SJCRH30 (cell line): ENCODE measurements around the gene KANSL1. TPM values are rescaled to one million over a fixed set of nuclear protein-coding genes. Genes with fewer than 3 reads are reported as not detected.
A peak's percentile ranks its signal among the peaks of the same experiment; 100 is the strongest.
"Not testable (repeated sequence)": the region's sequence is repeated elsewhere in the genome, so short reads cannot be mapped to it uniquely, and the experiment has no call there.

Experiments used
- DNase-seq, 2 experiments: peaks; one replicate each; pipeline ENCODE4 v3.0.0-alpha.2; 2015 to 2020
- H3K27ac ChIP-seq: fragments of 250-450 bp; sonication (Bioruptor Pico); 2 replicates; pipeline ENCODE4 v1.5.1; 2020; ENCODE audit warnings: mild to moderate bottlenecking, moderate library complexity
- H3K27me3 ChIP-seq: fragments of 250-450 bp; sonication (Bioruptor Pico); 2 replicates; pipeline ENCODE4 v1.5.1; 2020; ENCODE audit warnings: mild to moderate bottlenecking, moderate library complexity
- H3K36me3 ChIP-seq: fragments of 250-450 bp; sonication (Bioruptor Pico); 2 replicates; pipeline ENCODE4 v1.5.1; 2020; ENCODE audit warnings: mild to moderate bottlenecking, moderate library complexity
- H3K4me1 ChIP-seq: fragments of 250-450 bp; sonication (Bioruptor Pico); 2 replicates; pipeline ENCODE4 v1.5.1; 2020; ENCODE audit warnings: mild to moderate bottlenecking, moderate library complexity
- H3K4me3 ChIP-seq: fragments of 250-450 bp; sonication (Bioruptor Pico); 2 replicates; pipeline ENCODE4 v1.5.1; 2020; ENCODE audit warnings: mild to moderate bottlenecking, moderate library complexity
- H3K9me3 ChIP-seq: fragments of 250-450 bp; sonication (Bioruptor Pico); replicated peaks from 2 replicates; pipeline ENCODE4 v1.5.1; 2020; ENCODE audit warnings: mild to moderate bottlenecking, moderate library complexity
- total RNA-seq: library from RNA; depleted of rRNA; stranded (reverse); fragments of >200 nt; shearing (Covaris generic); gene quantifications from 2 replicates; pipeline ENCODE4 v1.2.3, GENCODE V29; 2014

The KANSL1 gene
- total RNA-seq, 1 experiment from 2014 or later: 79.0 TPM

DNA sequence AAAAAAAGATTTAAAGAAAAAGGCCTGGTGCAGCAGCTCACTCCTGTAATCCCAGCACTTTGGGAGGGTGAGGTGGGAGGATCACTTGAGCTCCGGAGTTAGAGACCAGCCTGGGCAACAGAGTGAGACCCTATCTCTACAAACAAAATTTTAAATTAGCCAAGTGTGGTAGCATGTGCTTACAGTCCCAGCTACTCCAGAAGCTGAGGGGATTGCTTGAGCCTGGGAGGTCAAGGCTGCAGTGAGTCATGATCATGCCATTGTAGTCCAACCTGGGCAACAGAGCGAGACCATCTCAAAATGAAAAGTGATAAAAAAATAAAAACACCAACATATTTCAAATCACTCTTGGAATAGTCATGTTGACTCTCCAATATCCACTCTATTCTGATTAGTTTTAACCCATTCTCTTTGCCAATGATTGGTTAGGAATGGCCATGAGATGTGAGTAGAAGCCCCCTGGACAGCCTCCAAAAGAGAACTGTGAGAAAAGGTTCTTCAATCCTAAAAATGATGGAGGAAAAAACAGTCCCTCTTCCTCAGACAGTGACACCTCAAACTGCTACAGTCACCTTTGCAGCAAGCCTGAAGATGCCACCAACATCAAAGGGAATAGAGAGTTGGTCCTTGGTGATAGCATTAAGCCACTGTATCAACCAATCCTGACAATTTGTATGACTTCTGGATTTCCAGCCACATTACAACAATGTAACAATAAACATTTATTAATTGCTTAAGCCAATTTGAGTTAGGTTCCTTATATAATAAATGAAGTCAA lies 2.9 kb upstream of the KANSL1 start:
- Histone ChIP-seq H3K9me3 (0 out of 2 replicates have a peak, but pooled peaks cover 4% of the 10 kb centered on the region), H3K27me3 (no peaks in the 10 kb centered on the region), H3K36me3 (no peaks in the 10 kb centered on the region), H3K27ac (no peak overlapping the region), H3K4me3 (no peak overlapping the region), H3K4me1 (peaks cover 12% of the 10 kb centered on the region)
- no peak for DNase-seq

DNA sequence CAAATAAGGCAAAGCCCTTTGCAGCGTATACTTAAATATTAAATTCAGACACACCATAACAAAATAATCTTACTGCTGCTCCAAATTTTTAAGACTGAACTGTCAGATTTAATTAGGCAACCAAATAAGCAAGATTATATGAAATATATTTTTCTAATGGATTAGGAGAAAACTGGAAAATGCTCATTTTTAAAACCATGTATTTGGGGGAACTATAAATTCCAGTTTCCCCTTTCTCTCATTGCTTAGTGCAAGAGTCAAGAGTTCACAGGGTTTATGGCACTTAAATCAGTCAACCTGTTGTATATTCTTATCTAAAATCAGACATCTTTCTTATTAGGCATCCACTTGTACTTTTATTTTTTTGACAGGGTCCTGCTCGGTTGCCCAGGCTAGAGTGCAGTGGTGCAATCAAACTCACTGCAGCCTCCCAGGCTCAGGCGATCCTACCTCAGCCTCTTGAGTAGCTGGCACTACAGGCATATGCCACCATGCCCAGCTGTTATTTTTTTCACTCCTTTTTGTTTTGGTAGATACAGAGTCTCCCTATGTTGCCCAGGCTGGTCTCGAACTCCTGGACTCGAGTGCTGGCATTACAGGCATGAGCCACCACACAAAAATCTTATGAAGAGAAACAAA lies 2.1 kb upstream of the KANSL1 start:
- Histone ChIP-seq H3K9me3 (0 out of 2 replicates have a peak, but pooled peaks cover 4% of the 10 kb centered on the region), H3K27me3 (no peaks in the 10 kb centered on the region)

GRCh38 chr17:46194393-46195216 lies 1.4 kb upstream of the KANSL1 start:
- Histone ChIP-seq H3K36me3 (no peaks in the 10 kb centered on the region), H3K27ac (peak overlapping the region; percentile 78), H3K4me3 (peak overlapping the region; percentile 96), H3K4me1 (peaks cover 22% of the 10 kb centered on the region), H3K27me3 (no peaks in the 10 kb centered on the region), H3K9me3 (0 out of 2 replicates have a peak, but pooled peaks cover 4% of the 10 kb centered on the region)
- peak; percentile 30 to 69 for DNase-seq

More for the DNA sequence above, 2.1 kb upstream of the KANSL1 start:
- DNase-seq: no peak
- Histone ChIP-seq H3K27ac (no peak overlapping the region), H3K4me1 (peaks cover 18% of the 10 kb centered on the region), H3K4me3 (no peak overlapping the region), H3K36me3 (no peaks in the 10 kb centered on the region)

DNA sequence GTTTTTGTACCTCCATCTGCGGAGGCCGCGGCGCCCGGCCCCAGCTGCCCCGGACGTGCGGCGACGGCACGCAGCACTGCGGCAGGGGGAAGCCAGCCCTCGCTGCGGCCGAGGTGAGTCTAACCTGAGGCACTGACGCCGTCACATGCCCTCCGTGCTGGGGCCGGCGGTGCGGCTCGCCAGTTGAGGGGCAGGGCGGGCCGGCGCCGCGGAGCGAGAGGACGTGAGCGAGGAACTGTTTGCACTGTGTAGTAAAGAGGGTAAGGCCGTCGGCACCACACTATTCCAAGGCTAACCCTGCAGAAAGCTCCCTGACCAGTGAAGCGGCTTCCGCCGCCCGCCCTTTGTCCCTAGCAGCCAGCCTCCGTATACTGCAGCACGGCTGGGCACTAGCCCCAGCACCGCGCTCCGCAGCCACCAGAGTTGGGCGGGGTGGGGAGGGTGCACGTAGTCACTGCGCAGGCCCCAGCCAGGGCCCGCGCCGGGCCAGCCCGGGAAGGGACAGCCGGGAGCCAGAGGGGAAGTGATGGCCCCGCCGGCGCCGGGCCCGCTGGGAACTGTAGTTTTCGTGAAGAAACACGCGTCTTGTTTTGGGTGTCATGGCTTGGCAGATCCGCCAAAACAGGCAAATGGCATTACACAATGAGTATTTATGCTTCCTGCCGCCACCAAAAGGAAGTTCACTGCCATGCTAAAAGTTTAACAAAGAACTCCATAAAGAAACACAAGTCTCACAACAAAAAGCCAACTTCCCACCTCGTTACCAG lies 580 bp upstream of the KANSL1 start:
- peak overlapping the region; percentile 96 for H3K4me3 ChIP-seq
- H3K36me3 ChIP-seq: no peaks in the 10 kb centered on the region
- H3K4me1 ChIP-seq: peaks cover 16% of the 10 kb centered on the region
- 0 out of 2 replicates have a peak, but pooled peaks cover 4% of the 10 kb centered on the region for H3K9me3 ChIP-seq
- H3K27ac ChIP-seq: peak overlapping the region; percentile 78
- peak; percentile 97 to 98 for DNase-seq
- no peaks in the 10 kb centered on the region for H3K27me3 ChIP-seq

DNA sequence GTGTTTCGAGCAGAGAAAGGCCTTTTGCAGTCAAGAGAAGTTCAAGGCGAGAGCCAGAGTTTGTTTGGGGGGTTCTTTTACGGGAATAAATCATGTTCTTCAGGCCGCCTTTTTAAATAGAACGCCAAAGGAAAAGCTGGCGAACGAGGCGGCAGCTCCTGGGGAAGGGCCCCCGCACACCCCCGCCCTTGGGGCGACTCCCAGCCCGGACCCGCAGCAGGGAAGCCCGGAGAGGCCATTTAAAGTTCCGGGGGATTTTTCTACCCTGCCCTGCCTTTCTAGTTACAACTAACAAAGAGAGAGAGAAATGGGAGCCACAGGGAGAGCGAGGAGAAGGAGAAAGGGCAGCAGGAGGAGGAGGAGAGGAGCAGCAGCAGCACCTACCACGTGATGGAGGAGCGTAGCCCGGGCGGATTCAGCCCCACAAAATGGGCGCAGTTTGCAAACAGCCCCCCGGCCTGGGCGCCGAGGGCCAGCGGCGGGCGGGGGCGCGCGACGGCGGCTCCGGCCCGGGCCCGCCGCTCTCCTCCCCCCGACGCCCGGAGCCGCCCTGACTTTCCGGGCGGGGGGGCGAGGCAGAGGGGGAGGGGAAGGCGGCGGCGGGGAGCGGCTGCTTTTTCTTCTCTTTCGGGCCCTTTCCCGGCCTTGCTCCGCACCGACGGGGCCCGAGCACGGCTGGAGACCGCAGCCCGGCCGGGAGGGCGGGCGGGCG lies 634 bp downstream of the KANSL1 start:
- DNase-seq: peak; percentile 86 to 88
- H3K4me3 ChIP-seq: peak overlapping the region; percentile 96
- peak overlapping the region; percentile 78 for H3K27ac ChIP-seq

GRCh38 chr17:46192189-46192438 lies 1.1 kb downstream of the KANSL1 start:
- H3K27ac ChIP-seq: peak overlapping the region; percentile 78
- peak overlapping the region; percentile 96 for H3K4me3 ChIP-seq
- peaks cover 4% of the 10 kb centered on the region for H3K36me3 ChIP-seq
- peaks cover 16% of the 10 kb centered on the region for H3K4me1 ChIP-seq
- DNase-seq: no peak
- H3K9me3 ChIP-seq: no peaks in the 10 kb centered on the region
- no peaks in the 10 kb centered on the region for H3K27me3 ChIP-seq

More for the DNA sequence above, 634 bp downstream of the KANSL1 start:
- peaks cover 16% of the 10 kb centered on the region for H3K4me1 ChIP-seq
- H3K36me3 ChIP-seq: peaks cover 2% of the 10 kb centered on the region
- no peaks in the 10 kb centered on the region for H3K27me3 ChIP-seq
- H3K9me3 ChIP-seq: no peaks in the 10 kb centered on the region

DNA sequence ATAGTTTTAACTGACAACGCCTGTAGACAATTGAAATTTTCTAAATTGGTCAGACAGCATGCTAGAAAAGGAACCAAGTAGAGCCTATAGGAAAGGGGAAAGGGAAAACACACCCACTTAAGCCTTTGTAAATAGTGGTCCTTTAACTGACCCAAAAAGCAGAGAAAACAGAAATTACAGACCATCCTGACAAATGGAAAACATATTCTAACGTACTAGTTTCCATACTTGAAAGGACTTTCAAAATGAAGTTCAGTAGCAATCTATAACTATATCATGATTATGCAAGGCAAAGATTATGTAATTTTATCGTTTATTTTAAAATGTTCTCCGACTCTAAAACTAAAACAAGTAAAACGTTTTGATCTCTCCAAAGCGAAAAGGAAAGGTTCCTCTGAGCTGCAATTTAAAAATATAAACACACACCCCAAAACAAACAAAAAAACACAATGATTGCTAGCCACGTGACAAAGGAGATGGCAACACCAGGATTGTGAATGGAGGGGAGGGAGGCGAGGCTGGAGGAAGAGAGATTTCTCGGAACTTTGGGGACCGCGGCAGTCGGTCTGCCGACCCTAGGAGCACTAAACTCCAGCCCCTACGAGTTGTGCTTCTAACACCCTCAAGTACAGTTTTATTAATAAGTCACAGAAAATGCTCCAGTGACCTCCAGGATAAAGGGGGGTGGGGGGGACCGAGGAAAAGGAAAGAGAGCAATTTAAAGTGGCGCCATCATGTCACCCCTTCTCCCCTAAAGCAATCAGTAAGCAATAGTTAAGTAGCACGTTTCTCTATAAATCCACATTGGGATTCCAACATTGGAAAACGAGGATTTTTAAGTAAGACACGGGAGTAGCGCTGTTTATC lies 1.7 kb downstream of the KANSL1 start:
- peak; percentile 53 to 71 for DNase-seq
- Histone ChIP-seq H3K27ac (peak overlapping the region; percentile 78), H3K4me3 (peak overlapping the region; percentile 96), H3K9me3 (no peaks in the 10 kb centered on the region), H3K36me3 (peaks cover 4% of the 10 kb centered on the region), H3K27me3 (no peaks in the 10 kb centered on the region), H3K4me1 (peaks cover 16% of the 10 kb centered on the region)

DNA sequence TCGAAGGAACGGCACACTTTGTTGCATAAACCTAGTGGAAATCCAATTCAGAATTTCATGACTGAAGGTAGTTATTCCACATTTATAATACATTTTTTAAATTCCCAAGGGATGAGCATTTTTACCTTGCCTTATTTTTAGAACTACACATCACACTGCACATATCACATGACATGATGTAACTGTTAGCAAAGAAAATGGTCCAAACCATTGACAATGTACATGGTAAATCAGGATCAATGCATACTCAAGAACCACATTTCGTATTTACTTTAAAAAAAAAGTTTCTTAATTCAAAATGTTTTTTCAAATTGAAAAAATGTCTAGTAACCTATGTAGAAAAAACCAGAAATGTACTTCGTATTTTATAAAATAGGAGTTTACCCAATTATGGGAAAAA lies 2.5 kb downstream of the KANSL1 start:
- no peak overlapping the region; the same call in 1 of the 2 replicates for H3K27ac ChIP-seq
- H3K4me3 ChIP-seq: peak overlapping the region; percentile 96
- no peaks in the 10 kb centered on the region for H3K9me3 ChIP-seq
- H3K36me3 ChIP-seq: peaks cover 4% of the 10 kb centered on the region
- H3K4me1 ChIP-seq: peaks cover 16% of the 10 kb centered on the region
- no peaks in the 10 kb centered on the region for H3K27me3 ChIP-seq
- DNase-seq: no peak

DNA sequence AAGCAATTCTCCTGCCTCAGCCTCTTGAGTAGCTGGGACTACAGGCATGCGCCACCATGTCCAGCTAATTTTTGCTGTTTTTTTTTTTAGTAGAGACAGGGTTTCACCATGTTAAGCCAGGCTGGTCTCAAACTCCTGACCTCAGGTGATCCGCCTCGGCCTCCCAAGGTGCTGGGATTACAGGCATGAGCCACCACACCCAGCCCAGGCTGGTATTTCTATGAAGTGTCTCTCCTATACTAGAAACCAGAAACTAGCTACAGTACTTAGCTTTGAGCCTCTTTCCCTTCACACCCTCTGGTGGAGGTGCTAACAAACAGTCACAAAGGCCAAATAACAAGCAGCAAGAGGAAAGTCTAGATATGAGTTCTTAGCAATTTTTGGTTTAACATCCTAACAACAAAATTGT lies 6.4 kb downstream of the KANSL1 start:
- not testable (repeated sequence) for H3K9me3 ChIP-seq

GRCh38 chr17:46184696-46185095 lies 8.5 kb downstream of the KANSL1 start:
- DNase-seq: no peak
- Histone ChIP-seq H3K4me3 (no peak overlapping the region), H3K9me3 (no peaks in the 10 kb centered on the region), H3K27me3 (no peaks in the 10 kb centered on the region), H3K27ac (no peak overlapping the region), H3K4me1 (peaks cover 3% of the 10 kb centered on the region; the same call in 1 of the 2 replicates), H3K36me3 (peaks cover 4% of the 10 kb centered on the region)

More for the DNA sequence above, 6.4 kb downstream of the KANSL1 start:
- not testable (repeated sequence) for H3K27ac ChIP-seq, H3K36me3 ChIP-seq, H3K4me1 ChIP-seq, DNase-seq, H3K27me3 ChIP-seq, H3K4me3 ChIP-seq

DNA sequence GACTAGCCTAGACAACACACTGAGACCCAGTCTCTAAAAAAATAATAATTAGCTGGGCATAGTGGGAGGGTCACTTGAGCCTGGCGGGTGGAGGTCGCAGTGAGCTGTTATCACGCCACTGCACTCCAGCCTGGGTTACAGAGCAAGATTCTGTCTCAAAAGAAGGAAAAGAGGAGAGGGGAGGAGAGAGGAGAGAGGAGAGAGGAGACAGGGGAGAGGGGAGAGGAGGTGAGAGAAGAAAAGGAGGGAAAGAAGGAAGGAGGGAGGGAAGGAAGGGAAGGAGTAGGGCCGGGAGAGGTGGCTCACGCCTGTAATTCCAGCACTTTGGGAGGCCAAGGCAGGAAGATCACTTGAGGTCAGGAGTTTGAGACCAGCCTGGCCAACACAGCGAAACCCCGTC lies 9.8 kb downstream of the KANSL1 start:
- not testable (repeated sequence) for H3K4me1 ChIP-seq, H3K9me3 ChIP-seq, H3K27ac ChIP-seq, H3K36me3 ChIP-seq, H3K27me3 ChIP-seq, DNase-seq, H3K4me3 ChIP-seq

DNA sequence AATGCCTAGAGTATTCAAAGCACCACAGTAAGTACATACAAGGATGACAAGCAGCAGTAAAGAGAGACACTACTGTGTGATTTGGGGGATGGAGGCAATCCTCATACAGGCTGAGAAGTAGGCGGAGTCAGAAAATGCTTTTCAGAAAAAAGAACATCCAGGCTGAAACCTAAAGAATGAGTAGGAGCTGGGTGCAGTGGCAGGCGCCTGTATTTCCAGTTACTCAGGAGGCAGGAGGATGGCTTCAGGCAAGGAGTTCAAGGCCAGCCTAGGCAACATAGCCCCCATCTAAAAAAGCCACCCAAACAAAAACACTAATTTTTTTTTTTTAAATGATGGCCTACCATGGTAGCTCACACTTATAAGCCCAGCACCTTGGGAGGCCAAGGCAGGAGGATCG lies 10.3 kb downstream of the KANSL1 start:
- no peak overlapping the region for H3K27ac ChIP-seq
- DNase-seq: no peak
- peaks cover 4% of the 10 kb centered on the region for H3K36me3 ChIP-seq
- H3K9me3 ChIP-seq: no peaks in the 10 kb centered on the region
- no peaks in the 10 kb centered on the region for H3K27me3 ChIP-seq
- no peak overlapping the region for H3K4me3 ChIP-seq
- peaks cover 3% of the 10 kb centered on the region; the same call in 1 of the 2 replicates for H3K4me1 ChIP-seq

GRCh38 chr17:46181940-46182339 lies 11.3 kb downstream of the KANSL1 start:
- no peak overlapping the region for H3K4me3 ChIP-seq
- no peaks in the 10 kb centered on the region for H3K9me3 ChIP-seq
- H3K4me1 ChIP-seq: peaks cover 3% of the 10 kb centered on the region; the same call in 1 of the 2 replicates
- no peak for DNase-seq
- no peak overlapping the region for H3K27ac ChIP-seq
- no peaks in the 10 kb centered on the region for H3K27me3 ChIP-seq
- no peaks in the 10 kb centered on the region for H3K36me3 ChIP-seq
